Stimulated activated CD4-positive, alpha-beta T cell treated with anti-CD3 and anti-CD28 coated beads, TNF-alpha, amount 100 ng/mL, for 48 hours (primary cell): ENCODE data around the gene ASB2.

Source experiments
- DNase-seq, 3 donors: peaks; one replicate each; pipeline ENCODE4 v3.0.0-alpha.2; 2020; ENCODE audit warnings: low read depth in 3 of 3

The ASB2 gene

DNA sequence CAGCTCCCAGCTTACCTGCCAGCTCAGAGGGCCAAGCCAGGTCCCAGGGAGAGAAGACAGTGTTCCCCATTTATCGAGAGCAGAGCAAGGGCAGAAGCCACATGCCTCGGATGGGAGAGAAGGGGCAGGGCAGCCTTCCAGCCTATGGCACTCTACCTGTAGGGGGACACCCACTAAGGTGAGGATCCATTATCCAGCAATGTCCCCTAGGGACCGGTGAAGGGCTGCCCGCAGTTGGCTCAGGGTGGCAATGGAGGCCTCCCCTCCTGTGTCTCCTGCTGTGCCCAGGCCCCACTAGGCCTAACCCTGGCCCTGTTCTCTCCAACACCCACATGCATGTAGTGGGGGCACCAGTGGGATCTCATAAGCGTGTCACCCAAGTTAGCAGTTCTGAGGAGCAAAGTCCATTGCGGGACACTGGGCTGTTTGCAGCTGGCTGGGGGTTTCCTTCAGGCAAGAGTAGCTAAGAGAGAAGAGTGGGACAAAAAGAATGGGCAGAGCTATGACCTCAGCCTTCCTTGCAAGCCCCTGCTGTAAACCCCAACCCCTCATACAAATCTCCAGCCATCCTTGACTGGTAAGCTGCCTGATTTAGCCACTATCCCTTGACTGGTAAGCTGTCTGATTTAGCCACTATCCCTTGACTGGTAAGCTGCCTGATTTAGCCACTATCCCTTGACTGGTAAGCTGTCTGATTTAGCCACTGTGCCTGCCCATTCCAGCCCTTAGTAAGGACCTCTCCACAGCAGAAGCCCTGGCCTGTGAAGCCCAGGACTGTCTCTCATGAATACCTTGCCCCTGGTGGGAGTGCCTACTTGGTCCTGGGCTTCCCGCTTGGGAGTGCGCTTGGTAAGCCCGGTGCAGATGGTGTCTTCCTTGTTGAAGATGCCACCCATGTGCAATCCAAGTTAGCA, 5.2 kb upstream of the ASB2 start:
- no peak for DNase-seq

- no peak for DNase-seq
Measured at GRCh38 chr14:93980456-93981201, 4.3 kb upstream of the ASB2 start.

GRCh38 chr14:93978735-93979134, 2.4 kb upstream of the ASB2 start:
- no peak for DNase-seq

DNA sequence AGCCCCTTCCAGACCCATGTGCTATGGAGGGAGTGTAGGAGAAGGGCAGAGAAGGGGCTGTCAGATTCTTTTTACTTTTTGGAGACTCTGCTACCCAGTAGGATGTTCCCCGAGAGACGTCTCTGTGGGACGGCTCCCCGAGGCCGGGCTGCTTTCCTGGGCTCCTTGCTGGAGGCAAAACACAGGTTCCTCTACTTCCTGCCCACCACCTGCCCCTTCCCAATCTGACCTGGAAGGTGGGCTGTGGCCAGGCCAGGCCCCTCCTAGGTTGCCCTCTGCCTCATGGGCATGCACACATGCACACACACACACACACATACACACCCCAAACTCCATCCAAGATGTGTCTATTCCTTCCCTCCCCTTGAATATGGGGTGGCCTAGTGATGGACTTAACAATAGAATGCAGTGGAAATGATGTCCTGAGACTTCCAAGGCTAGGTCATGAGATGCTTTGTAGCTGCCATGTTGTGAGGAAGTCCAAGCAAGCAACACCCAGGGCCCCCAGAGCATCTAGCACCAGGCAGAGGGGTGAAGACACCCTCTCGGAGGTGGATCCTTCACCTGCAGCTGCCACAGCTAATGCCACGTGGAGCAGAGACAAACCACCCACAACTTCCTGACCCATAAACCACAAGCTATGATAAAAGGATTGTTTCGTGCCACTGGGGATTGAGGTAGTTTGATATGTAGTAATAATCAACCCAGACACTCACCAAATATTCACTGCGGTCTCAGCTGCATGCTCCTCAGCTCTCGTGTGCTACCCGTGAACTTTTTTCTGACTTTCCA, 1.6 kb upstream of the ASB2 start:
- DNase-seq, result peak in 2 of 3 donors; percentile 61 to 77

GRCh38 chr14:93977171-93977570, 801 bp upstream of the ASB2 start:
- no peak for DNase-seq

GRCh38 chr14:93975791-93976476, 436 bp downstream of the ASB2 start:
- no peak for DNase-seq

DNA sequence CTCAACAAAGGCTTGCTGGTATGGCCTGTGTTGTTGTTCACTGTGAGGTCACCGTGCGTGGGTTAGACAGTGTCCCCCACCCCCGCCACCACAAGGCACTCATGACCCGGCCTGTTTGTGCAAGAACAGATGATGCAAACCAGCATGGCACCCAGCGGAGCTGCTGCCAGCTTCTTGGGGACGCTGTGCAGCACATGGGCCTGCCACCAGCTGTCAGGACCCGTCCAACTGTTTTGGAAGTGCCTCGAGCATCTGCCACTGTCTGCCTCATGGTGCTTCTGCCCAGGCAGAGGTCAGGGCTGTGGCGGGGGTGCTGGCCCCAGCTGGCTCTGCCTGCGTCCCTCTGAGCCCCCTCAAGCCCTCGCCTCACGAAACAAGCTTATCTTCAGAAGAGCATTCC, 1.5 kb downstream of the ASB2 start:
- no peak for DNase-seq

GRCh38 chr14:93974299-93974698, 2.1 kb downstream of the ASB2 start:
- DNase-seq, result no peak

DNA sequence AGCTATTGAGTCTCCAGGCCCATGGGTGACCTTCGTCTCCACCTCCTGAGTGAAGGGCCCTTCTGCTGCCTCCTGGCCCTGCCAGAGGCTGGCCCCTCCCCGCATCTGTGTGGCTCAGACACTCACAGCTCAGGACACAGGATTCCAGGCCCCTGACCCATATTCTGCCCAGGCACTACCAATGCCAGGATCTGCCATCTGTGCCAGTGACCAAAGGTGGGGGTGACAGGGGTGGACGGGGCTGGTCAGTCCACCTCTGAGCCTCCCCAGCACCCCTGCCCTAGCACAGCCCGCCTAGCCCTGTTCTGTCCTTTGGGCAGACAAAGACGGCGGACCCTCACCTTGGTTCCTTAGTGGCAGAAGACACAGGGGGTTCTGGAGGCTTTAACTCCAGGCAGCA, 2.8 kb downstream of the ASB2 start:
- DNase-seq, result no peak

DNA sequence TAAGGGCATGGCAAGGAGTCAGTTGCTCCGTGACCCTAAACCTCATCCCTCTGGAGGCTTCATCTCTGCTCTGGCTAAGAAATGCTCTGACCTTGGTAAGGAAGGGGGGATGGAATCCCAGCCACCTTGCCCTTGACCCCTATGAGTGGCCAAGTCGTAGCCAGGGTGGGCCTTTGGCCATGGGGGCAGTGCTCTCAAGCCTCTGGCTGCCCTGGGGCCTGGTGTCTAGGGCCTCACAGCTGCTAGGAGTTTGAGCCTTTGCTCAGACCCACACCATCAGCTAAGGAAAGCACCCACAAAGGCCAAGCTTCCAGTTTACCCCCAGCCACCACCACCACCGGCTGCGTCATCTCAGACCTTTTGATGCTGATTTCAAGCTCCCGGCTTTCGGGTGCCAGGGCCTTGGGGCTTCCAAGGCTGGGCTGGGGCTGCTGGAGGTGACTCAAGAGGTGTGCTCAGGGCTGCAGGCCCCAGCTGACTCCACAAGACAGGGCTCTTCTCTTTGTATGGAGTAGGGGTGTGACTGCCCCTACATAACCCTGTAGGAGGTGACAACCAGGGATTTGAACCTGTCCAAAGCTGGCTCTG, 3.7 kb downstream of the ASB2 start:
- no peak for DNase-seq

DNA sequence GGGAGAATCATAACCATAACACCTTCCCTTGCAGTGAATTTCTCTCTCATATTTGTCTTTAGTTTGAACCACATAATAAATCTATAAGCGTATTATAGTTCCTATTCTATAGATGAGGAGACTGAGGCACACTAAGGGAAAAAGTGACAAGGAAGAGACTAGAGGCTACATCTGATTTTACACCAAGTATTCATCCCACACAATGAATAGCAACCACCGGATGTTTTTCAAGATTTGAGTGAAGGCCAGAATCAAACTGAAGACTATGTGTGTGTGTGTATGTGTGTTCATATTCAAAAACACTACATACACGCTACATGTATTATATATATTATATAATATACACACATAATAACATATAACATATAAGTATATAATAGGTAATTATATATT, 4.7 kb downstream of the ASB2 start:
- DNase-seq, result no peak

DNA sequence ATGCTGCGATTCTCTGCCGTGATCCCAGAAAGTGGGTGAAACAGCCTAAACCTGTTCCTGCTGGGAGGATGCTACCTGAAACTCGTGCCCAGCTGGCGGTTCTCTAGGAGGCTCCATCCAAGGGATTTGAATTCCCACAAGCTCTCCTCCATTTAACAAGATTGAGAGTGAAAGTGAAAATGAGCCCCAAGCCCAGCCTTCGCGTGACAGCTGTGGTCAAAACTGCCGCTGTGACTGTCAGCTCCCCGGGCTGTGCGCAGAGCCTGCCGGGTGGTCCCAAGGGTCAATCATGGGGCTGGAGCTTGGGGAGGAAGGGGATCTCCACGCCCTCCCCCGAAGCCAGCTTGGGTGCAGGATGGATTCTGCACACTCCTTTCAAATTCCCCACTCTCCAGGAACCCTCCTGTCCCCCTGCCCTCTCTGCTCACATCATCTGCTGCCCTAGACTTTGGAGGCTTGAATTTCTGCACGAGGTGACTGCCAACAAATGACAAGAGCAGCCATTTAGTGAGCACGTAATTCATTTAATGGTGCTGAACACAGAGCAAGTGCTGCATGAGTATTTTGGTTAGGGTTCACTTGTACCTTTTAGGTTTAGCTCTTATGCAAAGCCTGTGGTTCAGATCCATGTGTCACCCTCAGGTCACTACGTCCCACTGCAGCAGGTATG, 5.3 kb downstream of the ASB2 start:
- no peak for DNase-seq

DNA sequence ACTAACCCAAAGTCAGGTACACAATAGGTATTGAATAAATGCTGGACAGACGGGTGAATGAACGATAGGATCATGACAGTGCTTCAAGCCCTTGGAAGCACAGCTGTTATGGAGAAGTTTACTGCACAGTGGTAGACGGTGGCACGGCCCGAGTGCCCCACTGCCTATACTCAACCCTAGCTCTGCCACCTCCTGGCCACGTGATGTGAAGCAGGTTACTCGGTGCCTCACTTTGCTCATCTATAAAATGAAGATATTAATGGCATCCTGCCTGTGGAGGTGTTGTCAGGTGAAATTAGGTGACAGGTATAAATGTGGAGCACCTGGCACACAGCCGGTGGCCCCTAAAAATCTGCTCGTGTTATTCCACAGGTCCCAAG, 5.8 kb downstream of the ASB2 start:
- no peak for DNase-seq

GRCh38 chr14:93969082-93969828, 7.1 kb downstream of the ASB2 start:
- DNase-seq, result no peak

- no peak for DNase-seq
Measured at GRCh38 chr14:93967637-93968250, 8.6 kb downstream of the ASB2 start.

- no peak for DNase-seq
Measured at GRCh38 chr14:93965946-93966474, 10.4 kb downstream of the ASB2 start.

DNA sequence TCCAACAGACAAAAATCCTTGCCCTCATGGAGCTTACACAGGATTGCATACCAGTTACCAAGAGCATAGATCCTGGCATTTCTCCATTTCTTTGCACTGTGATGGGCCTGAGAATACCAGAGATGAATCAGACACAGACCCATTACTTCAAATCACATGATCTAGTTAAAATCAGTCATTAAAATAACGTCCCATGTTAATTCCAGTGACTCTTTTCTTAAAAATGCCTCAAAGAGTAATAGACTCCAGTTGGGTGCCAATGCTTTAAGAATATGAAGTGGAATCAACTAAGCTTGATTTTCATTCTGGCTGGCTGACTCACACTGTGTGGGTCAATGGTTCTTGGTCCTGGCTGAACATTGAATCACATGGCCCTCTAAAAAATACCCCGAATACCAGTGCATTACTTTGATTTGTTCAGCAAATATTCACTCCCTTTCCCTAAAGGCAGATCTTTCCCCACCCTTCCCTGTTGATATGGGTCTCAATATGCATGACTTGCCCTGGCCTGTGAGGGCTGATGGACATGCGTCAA, 11.0 kb downstream of the ASB2 start:
- no peak for DNase-seq

DNA sequence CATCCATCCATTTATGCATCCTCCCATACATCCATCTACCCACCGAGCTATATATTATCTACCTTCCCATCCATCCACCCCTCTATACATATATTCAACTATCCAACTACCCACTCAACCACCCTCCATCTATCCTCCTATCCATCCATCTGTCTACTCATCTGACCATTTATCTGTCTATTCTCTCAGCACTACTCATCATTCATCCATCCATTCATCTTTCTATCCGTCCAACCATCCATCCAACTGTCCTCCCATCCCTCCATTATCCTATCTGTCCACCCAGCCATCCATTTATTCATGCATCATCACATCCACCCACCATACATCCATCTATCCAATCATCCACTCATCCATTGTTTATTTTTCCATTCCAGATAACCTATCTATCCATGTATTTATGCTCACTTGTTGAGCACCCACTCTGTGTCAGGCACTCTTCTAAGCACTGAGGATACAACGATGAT, 11.5 kb downstream of the ASB2 start:
- no peak for DNase-seq

GRCh38 chr14:93964281-93964680, 12.1 kb downstream of the ASB2 start:
- DNase-seq, result no peak
